Measurements from ENCODE around the gene LRMDA.

The LRMDA gene

DNA sequence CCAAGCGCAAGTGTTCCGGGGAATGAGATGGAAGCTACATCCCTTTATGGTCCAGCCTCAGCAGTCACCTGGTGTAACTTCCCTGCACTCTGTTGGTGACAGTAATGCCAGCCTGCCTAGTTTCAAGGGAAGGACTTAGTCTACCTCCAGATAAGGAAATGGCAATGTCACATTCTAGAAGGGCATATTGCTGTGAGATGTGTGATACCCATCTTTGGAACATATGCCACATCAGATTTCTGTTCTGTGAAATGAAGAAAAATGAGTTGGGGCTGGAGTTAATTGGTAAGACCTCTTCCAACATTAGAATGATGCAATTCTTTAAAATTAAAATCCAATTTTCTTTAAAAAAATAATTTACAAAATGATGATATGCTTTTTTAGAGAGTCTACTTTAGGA lies 212.0 kb downstream of the LRMDA start:
- Histone ChIP-seq H3K4me2 (ENCODE audit: insufficient read depth, low read length) (no peak overlapping the region), H3K27ac (ENCODE audit: low read length) (no peak overlapping the region), H3K79me2 (ENCODE audit: insufficient read depth, low read length) (no peaks in the 10 kb centered on the region), H3K9ac (ENCODE audit: low read depth, low read length) (no peak overlapping the region), H3K36me3 (ENCODE audit: insufficient read depth, low read length) (no peaks in the 10 kb centered on the region), H3K4me3 (ENCODE audit: low read depth in 1 of 2, low read length in 2 of 2) (no peak overlapping the region), H2AFZ (ENCODE audit: low read depth, low read length) (no peak overlapping the region), H3K27me3 (ENCODE audit: insufficient read depth, low read length, poor library complexity) (peaks cover 23% of the 10 kb centered on the region), H3K9me3 (ENCODE audit: insufficient read depth, low read length, severe bottlenecking) (no peaks in the 10 kb centered on the region), H4K20me1 (ENCODE audit: insufficient read depth, low read length) (no peaks in the 10 kb centered on the region), H3K4me1 (ENCODE audit: insufficient read depth, low read length) (no peaks in the 10 kb centered on the region)
- TF ChIP-seq, protein P1, sequence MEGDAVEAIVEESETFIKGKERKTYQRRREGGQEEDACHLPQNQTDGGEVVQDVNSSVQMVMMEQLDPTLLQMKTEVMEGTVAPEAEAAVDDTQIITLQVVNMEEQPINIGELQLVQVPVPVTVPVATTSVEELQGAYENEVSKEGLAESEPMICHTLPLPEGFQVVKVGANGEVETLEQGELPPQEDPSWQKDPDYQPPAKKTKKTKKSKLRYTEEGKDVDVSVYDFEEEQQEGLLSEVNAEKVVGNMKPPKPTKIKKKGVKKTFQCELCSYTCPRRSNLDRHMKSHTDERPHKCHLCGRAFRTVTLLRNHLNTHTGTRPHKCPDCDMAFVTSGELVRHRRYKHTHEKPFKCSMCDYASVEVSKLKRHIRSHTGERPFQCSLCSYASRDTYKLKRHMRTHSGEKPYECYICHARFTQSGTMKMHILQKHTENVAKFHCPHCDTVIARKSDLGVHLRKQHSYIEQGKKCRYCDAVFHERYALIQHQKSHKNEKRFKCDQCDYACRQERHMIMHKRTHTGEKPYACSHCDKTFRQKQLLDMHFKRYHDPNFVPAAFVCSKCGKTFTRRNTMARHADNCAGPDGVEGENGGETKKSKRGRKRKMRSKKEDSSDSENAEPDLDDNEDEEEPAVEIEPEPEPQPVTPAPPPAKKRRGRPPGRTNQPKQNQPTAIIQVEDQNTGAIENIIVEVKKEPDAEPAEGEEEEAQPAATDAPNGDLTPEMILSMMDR (IDR thresholded peaks at IDR 0.05; ENCODE audit: borderline replicate concordance, extremely low read depth, low read length, poor library complexity, severe bottlenecking): no peak
- no peak for TF ChIP-seq EZH2 (IDR thresholded peaks at IDR 0.05; ENCODE audit: borderline replicate concordance, low read depth, low read length, severe bottlenecking)
- ATAC-seq (ENCODE audit: insufficient read depth, low read depth): no peak
- DNase-seq: no peak

DNA sequence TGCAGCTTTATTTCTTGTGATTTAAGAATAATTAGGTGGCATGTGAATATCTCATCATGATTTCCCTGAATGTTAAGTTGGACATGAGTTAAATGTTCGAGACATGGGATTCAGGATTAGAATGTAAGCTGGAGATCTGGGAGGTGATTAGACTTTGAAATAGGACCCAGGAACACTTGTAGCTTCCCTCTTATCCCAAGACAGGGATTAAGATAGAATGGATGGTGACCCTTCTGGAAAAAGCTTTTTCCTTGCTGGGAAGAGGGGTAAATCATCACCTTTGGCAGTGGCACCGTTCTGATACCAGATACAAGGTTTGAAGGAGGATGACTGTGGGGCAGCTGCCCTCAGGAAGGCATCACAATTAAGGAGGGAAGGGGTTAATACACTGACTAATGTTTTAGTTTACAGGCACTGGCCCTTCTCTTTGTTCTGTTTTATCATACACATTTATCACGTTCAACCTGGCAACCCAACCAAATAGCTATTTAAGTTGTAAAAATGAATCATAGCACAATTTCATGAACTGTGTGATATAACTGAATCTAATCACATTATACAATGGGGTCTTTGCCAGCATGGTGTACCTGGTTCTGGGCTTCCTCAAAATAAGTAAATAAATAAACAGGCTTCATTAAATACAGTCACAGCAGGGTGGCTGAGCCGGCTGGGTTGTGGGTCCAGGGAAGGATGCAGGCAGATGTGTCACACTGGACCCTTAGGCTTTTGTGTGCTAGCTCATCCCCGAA lies 212.7 kb downstream of the LRMDA start:
- no peak for TF ChIP-seq EZH2 (IDR thresholded peaks at IDR 0.05; ENCODE audit: borderline replicate concordance, low read depth, low read length, severe bottlenecking)
- TF ChIP-seq, protein P1 (IDR thresholded peaks at IDR 0.05; ENCODE audit: borderline replicate concordance, extremely low read depth, low read length, poor library complexity, severe bottlenecking): no peak
- H3K4me1 ChIP-seq (ENCODE audit: insufficient read depth, low read length): no peaks in the 10 kb centered on the region
- H3K4me3 ChIP-seq (ENCODE audit: low read depth in 1 of 2, low read length in 2 of 2): no peak overlapping the region
- no peaks in the 10 kb centered on the region for H3K9me3 ChIP-seq (ENCODE audit: insufficient read depth, low read length, severe bottlenecking)
- no peak for DNase-seq
- H2AFZ ChIP-seq (ENCODE audit: low read depth, low read length): no peak overlapping the region
- H3K27me3 ChIP-seq (ENCODE audit: insufficient read depth, low read length, poor library complexity): peaks cover 20% of the 10 kb centered on the region
- no peaks in the 10 kb centered on the region for H3K79me2 ChIP-seq (ENCODE audit: insufficient read depth, low read length)
- no peaks in the 10 kb centered on the region for H4K20me1 ChIP-seq (ENCODE audit: insufficient read depth, low read length)
- no peak for ATAC-seq (ENCODE audit: insufficient read depth, low read depth)
- no peaks in the 10 kb centered on the region for H3K36me3 ChIP-seq (ENCODE audit: insufficient read depth, low read length)
- H3K9ac ChIP-seq (ENCODE audit: low read depth, low read length): no peak overlapping the region
- H3K27ac ChIP-seq (ENCODE audit: low read length): no peak overlapping the region
- no peak overlapping the region for H3K4me2 ChIP-seq (ENCODE audit: insufficient read depth, low read length)

DNA sequence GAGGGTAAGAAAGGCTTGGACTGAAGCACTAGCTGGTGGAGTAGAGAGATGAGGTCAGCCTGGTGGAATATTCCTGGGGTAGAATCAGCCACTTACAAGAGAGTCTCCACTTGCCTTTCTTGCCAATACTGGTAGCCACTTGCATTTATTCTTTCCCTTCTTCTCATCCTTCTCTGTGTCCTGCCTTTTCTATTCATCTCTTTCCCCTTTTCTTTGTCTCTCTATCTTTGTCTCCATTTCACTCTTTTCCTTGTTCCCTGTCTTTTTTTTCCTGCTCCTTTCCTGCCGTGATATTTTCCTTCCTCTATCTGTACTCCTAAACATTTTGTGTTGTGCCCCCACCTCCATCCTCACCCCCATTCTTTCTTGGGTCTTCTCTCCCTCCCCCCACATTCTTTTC lies 214.3 kb downstream of the LRMDA start:
- Histone ChIP-seq H2AFZ (ENCODE audit: low read depth, low read length) (no peak overlapping the region), H3K27me3 (ENCODE audit: insufficient read depth, low read length, poor library complexity) (peaks cover 13% of the 10 kb centered on the region), H3K4me3 (ENCODE audit: low read depth in 1 of 2, low read length in 2 of 2) (no peak overlapping the region), H3K9me3 (ENCODE audit: insufficient read depth, low read length, severe bottlenecking) (no peaks in the 10 kb centered on the region), H4K20me1 (ENCODE audit: insufficient read depth, low read length) (no peaks in the 10 kb centered on the region), H3K9ac (ENCODE audit: low read depth, low read length) (no peak overlapping the region), H3K4me1 (ENCODE audit: insufficient read depth, low read length) (no peaks in the 10 kb centered on the region), H3K27ac (ENCODE audit: low read length) (no peak overlapping the region), H3K4me2 (ENCODE audit: insufficient read depth, low read length) (no peak overlapping the region), H3K79me2 (ENCODE audit: insufficient read depth, low read length) (no peaks in the 10 kb centered on the region), H3K36me3 (ENCODE audit: insufficient read depth, low read length) (no peaks in the 10 kb centered on the region)
- TF ChIP-seq EZH2 (IDR thresholded peaks at IDR 0.05; ENCODE audit: borderline replicate concordance, low read depth, low read length, severe bottlenecking): no peak
- DNase-seq (no peak), ATAC-seq (ENCODE audit: insufficient read depth, low read depth) (no peak)

DNA sequence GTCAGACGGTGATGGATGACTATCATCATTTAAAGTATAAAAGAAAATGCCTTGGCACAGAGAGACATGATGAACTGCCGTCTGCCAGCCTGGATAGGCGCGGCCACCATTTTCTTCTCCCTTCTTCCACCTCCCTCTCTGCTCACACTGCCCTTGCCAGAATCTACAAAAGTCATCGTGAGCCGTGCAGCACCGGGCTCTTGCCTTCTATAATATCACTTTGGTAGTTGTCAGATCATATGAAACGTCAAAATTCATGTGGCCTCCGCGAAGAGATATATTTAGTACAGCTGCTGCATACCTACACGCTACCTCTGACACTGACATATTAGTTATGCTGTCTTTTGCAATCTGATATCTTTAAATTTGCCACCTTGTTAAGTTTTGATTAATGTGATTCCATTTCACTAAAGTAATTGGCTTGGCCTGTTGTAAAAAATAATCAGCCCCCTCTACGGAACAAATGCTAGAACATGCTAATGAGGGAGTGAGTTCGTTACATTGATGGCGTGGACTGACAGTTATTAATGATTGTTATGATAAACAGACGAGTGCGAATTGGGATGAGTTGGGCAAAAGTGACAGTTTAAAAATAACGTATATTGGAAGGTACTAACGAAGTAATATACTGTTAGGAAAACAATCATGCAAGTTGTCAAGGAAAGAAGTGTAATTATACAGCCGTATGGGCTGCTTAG lies 214.9 kb downstream of the LRMDA start:
- Histone ChIP-seq H2AFZ (ENCODE audit: low read depth, low read length) (no peak overlapping the region), H3K9me3 (ENCODE audit: insufficient read depth, low read length, severe bottlenecking) (no peaks in the 10 kb centered on the region), H3K79me2 (ENCODE audit: insufficient read depth, low read length) (no peaks in the 10 kb centered on the region), H3K4me1 (ENCODE audit: insufficient read depth, low read length) (no peaks in the 10 kb centered on the region), H3K27ac (ENCODE audit: low read length) (no peak overlapping the region), H3K4me3 (ENCODE audit: low read depth in 1 of 2, low read length in 2 of 2) (no peak overlapping the region), H3K9ac (ENCODE audit: low read depth, low read length) (no peak overlapping the region), H3K4me2 (ENCODE audit: insufficient read depth, low read length) (no peak overlapping the region), H3K36me3 (ENCODE audit: insufficient read depth, low read length) (no peaks in the 10 kb centered on the region), H3K27me3 (ENCODE audit: insufficient read depth, low read length, poor library complexity) (peaks cover 13% of the 10 kb centered on the region), H4K20me1 (ENCODE audit: insufficient read depth, low read length) (no peaks in the 10 kb centered on the region)
- DNase-seq: no peak
- no peak for ATAC-seq (ENCODE audit: insufficient read depth, low read depth)
- TF ChIP-seq, protein P1 (IDR thresholded peaks at IDR 0.05; ENCODE audit: borderline replicate concordance, extremely low read depth, low read length, poor library complexity, severe bottlenecking): no peak
- no peak for TF ChIP-seq EZH2 (IDR thresholded peaks at IDR 0.05; ENCODE audit: borderline replicate concordance, low read depth, low read length, severe bottlenecking)

Data from DND-41 (cell line).